Brain microvascular endothelial cell (primary cell): ENCODE data around the gene HCAR1.
"Not testable (repeated sequence)": the region's sequence is repeated elsewhere in the genome, so short reads cannot be mapped to it uniquely, and the experiment has no call there.

Experiments
- DNase-seq: peaks from one replicate; pipeline ENCODE4 v3.0.0-alpha.2; 2020
- H3K27ac ChIP-seq: fragments of 250-450 bp; sonication (Bioruptor Pico); 2 replicates; pipeline ENCODE4 v1.5.1; 2020; ENCODE audit warnings: mild to moderate bottlenecking, moderate library complexity
- H3K27me3 ChIP-seq: fragments of 250-450 bp; sonication (Bioruptor Pico); replicated peaks from 2 replicates; pipeline ENCODE4 v1.5.1; 2020; ENCODE audit warnings: mild to moderate bottlenecking
- H3K36me3 ChIP-seq: fragments of 250-450 bp; sonication (Bioruptor Pico); replicated peaks from 2 replicates; pipeline ENCODE4 v1.5.1; 2020; ENCODE audit warnings: mild to moderate bottlenecking
- H3K4me3 ChIP-seq: 2 replicates; pipeline ENCODE4 v1.5.1; 2011; ENCODE audit warnings: low read depth, mild to moderate bottlenecking, control low read depth, low read length, moderate library complexity
- CTCF ChIP-seq: IDR thresholded peaks from 2 replicates; pipeline ENCODE4 v1.5.1; 2011; ENCODE audit warnings: low read depth, mild to moderate bottlenecking, moderate library complexity, low read length, control low read depth, inconsistent platforms; ENCODE audit errors: missing control alignments
- in situ Hi-C: cut with HindIII; loops from 2 replicates; pipeline ENCODE4 v1.10.0; 2017; ENCODE audit warnings: low sequenced_read_pairs, low pct_ligation_motif_present

Gene HCAR1

GRCh38 chr12:122724641-122725243 is 5.9 kb downstream of the HCAR1 start:
- no peaks in the 10 kb centered on the region for H3K36me3 ChIP-seq
- no peaks in the 10 kb centered on the region for H3K27me3 ChIP-seq
- no peak overlapping the region for H3K27ac ChIP-seq
- in situ Hi-C loops: no loop called here
- no peak overlapping the region for H3K4me3 ChIP-seq
- no peak for TF ChIP-seq CTCF
- DNase-seq: no peak

GRCh38 chr12:122722387-122722786 is 8.3 kb downstream of the HCAR1 start:
- Histone ChIP-seq H3K36me3 (no peaks in the 10 kb centered on the region), H3K27me3 (no peaks in the 10 kb centered on the region), H3K27ac (no peak overlapping the region), H3K4me3 (no peak overlapping the region)
- no peak for DNase-seq
- in situ Hi-C loops: no loop called here
- no peak for TF ChIP-seq CTCF

GRCh38 chr12:122721057-122721545 is 9.5 kb downstream of the HCAR1 start:
- Histone ChIP-seq H3K4me3 (no peak overlapping the region), H3K36me3 (no peaks in the 10 kb centered on the region), H3K27me3 (no peaks in the 10 kb centered on the region), H3K27ac (peak overlapping the region; percentile 87)
- DNase-seq: peak; percentile 69
- in situ Hi-C loops: no loop called here
- TF ChIP-seq CTCF: no peak

GRCh38 chr12:122716658-122717057 is 14.0 kb downstream of the HCAR1 start, which contains the start of gene HCAR3:
Gene HCAR3, minus strand, starts transcription at chr12:122716811. Its CDS starts 74 bp downstream, at chr12:122716737.
- H3K27ac ChIP-seq, H3K4me3 ChIP-seq, DNase-seq, H3K27me3 ChIP-seq, H3K36me3 ChIP-seq, in situ Hi-C loops: not testable (repeated sequence)

GRCh38 chr12:122715211-122715610 is 15.4 kb downstream of the HCAR1 start:
- not testable (repeated sequence) for DNase-seq, H3K4me3 ChIP-seq

GRCh38 chr12:122713491-122714188 is 17.0 kb downstream of the HCAR1 start:
- in situ Hi-C loops, H3K27me3 ChIP-seq, H3K36me3 ChIP-seq, H3K4me3 ChIP-seq, DNase-seq, H3K27ac ChIP-seq: not testable (repeated sequence)

More at GRCh38 chr12:122715211-122715610, 15.4 kb downstream of the HCAR1 start:
- H3K27ac ChIP-seq, H3K27me3 ChIP-seq, in situ Hi-C loops, H3K36me3 ChIP-seq: not testable (repeated sequence)

GRCh38 chr12:122711266-122711665 is 19.4 kb downstream of the HCAR1 start:
- H3K27ac ChIP-seq, DNase-seq, in situ Hi-C loops: not testable (repeated sequence)

GRCh38 chr12:122710341-122710740 is 20.3 kb downstream of the HCAR1 start:
- DNase-seq, H3K27ac ChIP-seq, in situ Hi-C loops, H3K36me3 ChIP-seq, H3K4me3 ChIP-seq, H3K27me3 ChIP-seq: not testable (repeated sequence)

More at GRCh38 chr12:122711266-122711665, 19.4 kb downstream of the HCAR1 start:
- H3K27me3 ChIP-seq, H3K36me3 ChIP-seq, H3K4me3 ChIP-seq: not testable (repeated sequence)

GRCh38 chr12:122709287-122709686 is 21.4 kb downstream of the HCAR1 start:
- H3K27ac ChIP-seq, DNase-seq, in situ Hi-C loops, H3K36me3 ChIP-seq, H3K4me3 ChIP-seq, H3K27me3 ChIP-seq: not testable (repeated sequence)

- H3K36me3 ChIP-seq, in situ Hi-C loops, H3K27ac ChIP-seq, H3K4me3 ChIP-seq, H3K27me3 ChIP-seq, DNase-seq: not testable (repeated sequence)
These were observed 26.8 kb downstream of the HCAR1 start for GRCh38 chr12:122703841-122704240.

- H3K27me3 ChIP-seq, DNase-seq, H3K4me3 ChIP-seq, H3K27ac ChIP-seq, H3K36me3 ChIP-seq, in situ Hi-C loops: not testable (repeated sequence)
These were observed 27.6 kb downstream of the HCAR1 start, which contains the start of gene HCAR2 for GRCh38 chr12:122702890-122703611. Gene HCAR2, minus strand, starts transcription at chr12:122703357. Its CDS starts 74 bp downstream, at chr12:122703283.
